Left lung (tissue), 10 donors: ENCODE results near the gene SOSTDC1. TPM values are rescaled to one million over a fixed set of nuclear protein-coding genes. Genes with fewer than 3 reads are reported as not detected.

ENCODE experiments used
- ATAC-seq: fragments of 200-7000 bp; cut with Tn5 transposase; one replicate; pipeline ENCODE4 v1.9.1; 2020; ENCODE audit warnings: moderate library complexity
- DNase-seq, 4 donors: peaks; one replicate each; pipeline ENCODE4 v3.0.0-alpha.2; 2013 to 2020
- H3K27ac ChIP-seq, 2 donors: fragments of 200-600 bp; sonication (generic) in 1 of 2; one replicate each; pipeline versions ENCODE4 v1.5.0 to v1.8.0; 2020 to 2021
- H3K27me3 ChIP-seq, 2 donors: fragments of 200-600 bp; sonication (generic) in 1 of 2; one replicate each; pipeline versions ENCODE4 v1.5.0 to v1.8.0; 2020 to 2021
- H3K36me3 ChIP-seq, 2 donors: fragments of 200-600 bp; sonication (generic) in 1 of 2; one replicate each; pipeline versions ENCODE4 v1.5.0 to v1.8.0; 2020 to 2021
- H3K4me1 ChIP-seq, 2 donors: fragments of 200-600 bp; one replicate each; pipeline ENCODE4 v1.8.0; 2021
- H3K4me3 ChIP-seq, 2 donors: fragments of 200-600 bp; sonication (generic) in 1 of 2; one replicate each; pipeline versions ENCODE4 v1.5.0 to v1.8.0; 2020 to 2021; ENCODE audit warnings: mild to moderate bottlenecking in 1 of 2
- H3K9me3 ChIP-seq, 2 donors: fragments of 200-600 bp; sonication (generic) in 1 of 2; one replicate each; pipeline versions ENCODE4 v1.5.0 to v1.8.0; 2020 to 2021
- intact Hi-C, 2 donors: fragments of 100-400 bp; cut with DNase I; formaldehyde crosslinking; loops; one replicate each; pipeline versions ENCODE4 v1.11.2 to v1.14.2; 2022
- polyA plus RNA-seq, 6 donors: library from polyadenylated mRNA; unstranded; fragments of 120-200 nt; gene quantifications; one replicate each; pipeline ENCODE4 v1.2.1, GENCODE V29; 2013; ENCODE audit not compliant: insufficient read length in 6 of 6
- total RNA-seq, 2 donors: library from RNA; stranded (reverse); fragmentation: NEBNext Ultra II Directional; extraction: Animal tissue kit (Norgen Biotek cat#: 25700); gene quantifications; one replicate each; pipeline ENCODE4 v1.2.1, GENCODE V29; 2021
- TF ChIP-seq, protein P1 (sequence below), 2 donors: fragments of 200-600 bp; sonication (generic) in 1 of 2; IDR thresholded peaks; one replicate each; pipeline versions ENCODE4 v1.5.0 to v1.8.0; 2021; ENCODE audit warnings: antibody characterized with exemption in 2 of 2
- donor health status: DM: no; HTN: yes; CAD: no.
- donor health status: DM: no; HTN: no; CAD: no.

The SOSTDC1 gene
- total and polyA plus RNA-seq, 8 donors, result 8.8 to 33.0 (median 25.9) TPM

DNA sequence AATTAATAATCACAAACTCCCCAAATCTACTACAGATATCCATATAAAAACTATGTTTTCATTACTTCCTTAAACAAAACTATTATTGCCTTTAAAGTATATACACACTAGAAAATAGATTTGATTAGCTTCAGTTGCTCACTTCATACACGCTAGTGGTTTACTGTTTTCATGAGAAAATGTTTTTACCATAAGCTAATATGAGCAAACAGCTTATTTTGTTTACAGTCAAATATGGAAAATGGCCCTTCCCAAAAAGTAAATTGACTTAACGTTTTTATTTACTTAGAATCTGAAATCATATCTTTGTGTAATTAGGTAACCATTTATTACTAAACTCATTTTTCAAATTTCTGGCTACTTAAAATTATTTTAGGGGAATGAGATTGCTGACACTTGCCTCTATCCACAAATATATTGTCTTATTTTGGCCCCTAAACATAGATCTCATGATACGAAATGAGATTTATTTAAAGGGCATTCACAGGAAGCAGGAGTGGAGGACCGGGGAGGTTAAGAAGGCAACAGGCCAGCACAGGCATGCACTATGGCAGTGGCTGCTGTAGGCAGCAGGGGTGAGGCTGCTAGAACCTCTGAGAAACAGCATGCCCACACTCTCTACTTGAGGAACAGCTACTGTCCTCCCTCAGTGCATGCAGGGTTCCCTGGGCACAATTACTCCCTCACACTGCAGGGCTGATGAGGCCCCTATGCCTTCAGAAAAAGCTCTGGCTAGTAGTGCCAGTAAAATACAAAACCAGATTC lies 29.6 kb upstream of the SOSTDC1 start:
- Histone ChIP-seq H3K36me3 (no peaks in the 10 kb centered on the region), H3K27me3 (no peaks in the 10 kb centered on the region), H3K4me3 (no peak overlapping the region), H3K9me3 (no peaks in the 10 kb centered on the region), H3K27ac (no peak overlapping the region), H3K4me1 (no peaks in the 10 kb centered on the region)
- intact Hi-C loops, result no loop called here
- no peak for ATAC-seq
- TF ChIP-seq, protein P1, sequence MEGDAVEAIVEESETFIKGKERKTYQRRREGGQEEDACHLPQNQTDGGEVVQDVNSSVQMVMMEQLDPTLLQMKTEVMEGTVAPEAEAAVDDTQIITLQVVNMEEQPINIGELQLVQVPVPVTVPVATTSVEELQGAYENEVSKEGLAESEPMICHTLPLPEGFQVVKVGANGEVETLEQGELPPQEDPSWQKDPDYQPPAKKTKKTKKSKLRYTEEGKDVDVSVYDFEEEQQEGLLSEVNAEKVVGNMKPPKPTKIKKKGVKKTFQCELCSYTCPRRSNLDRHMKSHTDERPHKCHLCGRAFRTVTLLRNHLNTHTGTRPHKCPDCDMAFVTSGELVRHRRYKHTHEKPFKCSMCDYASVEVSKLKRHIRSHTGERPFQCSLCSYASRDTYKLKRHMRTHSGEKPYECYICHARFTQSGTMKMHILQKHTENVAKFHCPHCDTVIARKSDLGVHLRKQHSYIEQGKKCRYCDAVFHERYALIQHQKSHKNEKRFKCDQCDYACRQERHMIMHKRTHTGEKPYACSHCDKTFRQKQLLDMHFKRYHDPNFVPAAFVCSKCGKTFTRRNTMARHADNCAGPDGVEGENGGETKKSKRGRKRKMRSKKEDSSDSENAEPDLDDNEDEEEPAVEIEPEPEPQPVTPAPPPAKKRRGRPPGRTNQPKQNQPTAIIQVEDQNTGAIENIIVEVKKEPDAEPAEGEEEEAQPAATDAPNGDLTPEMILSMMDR (IDR thresholded peaks at IDR 0.05), result no peak
- DNase-seq, result no peak

DNA sequence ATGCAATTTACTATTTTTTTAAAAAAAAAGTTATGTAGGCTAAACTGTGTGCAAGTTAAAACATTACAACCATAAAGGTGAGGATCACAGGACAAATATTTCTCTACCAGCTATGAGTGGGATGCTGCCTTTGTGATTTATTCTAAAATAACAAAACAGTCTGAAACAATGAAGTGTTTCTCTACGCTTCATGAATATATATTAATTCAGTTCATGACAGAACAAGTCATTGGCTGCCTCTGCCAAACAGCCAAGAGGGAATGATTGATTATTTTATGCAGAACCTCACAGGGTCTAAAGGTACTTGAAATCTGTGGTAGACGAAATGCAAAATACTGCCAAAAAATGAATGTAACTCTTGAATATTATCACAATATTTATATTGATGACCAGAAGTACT lies 29.0 kb upstream of the SOSTDC1 start:
- intact Hi-C loops, result no loop called here
- no peaks in the 10 kb centered on the region for H3K9me3 ChIP-seq
- TF ChIP-seq, protein P1 (IDR thresholded peaks at IDR 0.05), result no peak
- H3K4me1 ChIP-seq, result no peaks in the 10 kb centered on the region
- H3K27me3 ChIP-seq, result no peaks in the 10 kb centered on the region
- no peak overlapping the region for H3K4me3 ChIP-seq
- DNase-seq (no peak), ATAC-seq (no peak)
- no peaks in the 10 kb centered on the region for H3K36me3 ChIP-seq
- no peak overlapping the region for H3K27ac ChIP-seq

DNA sequence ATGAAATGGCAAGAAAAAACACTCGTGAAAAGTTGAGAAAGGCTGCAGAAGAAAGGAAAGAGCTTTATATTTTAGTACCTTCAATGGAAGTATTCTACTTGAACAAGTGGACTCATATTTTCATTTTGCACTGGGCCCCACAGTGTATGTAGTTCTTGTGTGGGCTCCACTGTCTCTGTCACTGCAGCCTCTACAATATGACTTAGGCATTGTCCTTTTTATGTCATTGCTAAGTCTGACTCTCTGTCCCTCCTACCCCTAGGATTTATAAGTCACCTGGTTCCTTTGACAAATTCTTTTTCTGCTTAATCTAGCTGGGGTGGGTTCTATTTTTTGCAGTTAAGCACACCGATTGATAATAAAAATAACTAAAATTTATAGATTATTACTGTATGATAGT lies 27.7 kb upstream of the SOSTDC1 start:
- no peaks in the 10 kb centered on the region for H3K9me3 ChIP-seq
- DNase-seq (no peak), ATAC-seq (no peak)
- no peak overlapping the region for H3K4me3 ChIP-seq
- no peak overlapping the region for H3K27ac ChIP-seq
- TF ChIP-seq, protein P1 (IDR thresholded peaks at IDR 0.05), result no peak
- no peaks in the 10 kb centered on the region for H3K36me3 ChIP-seq
- no peaks in the 10 kb centered on the region for H3K4me1 ChIP-seq
- H3K27me3 ChIP-seq, result no peaks in the 10 kb centered on the region
- intact Hi-C loops, result no loop called here

DNA sequence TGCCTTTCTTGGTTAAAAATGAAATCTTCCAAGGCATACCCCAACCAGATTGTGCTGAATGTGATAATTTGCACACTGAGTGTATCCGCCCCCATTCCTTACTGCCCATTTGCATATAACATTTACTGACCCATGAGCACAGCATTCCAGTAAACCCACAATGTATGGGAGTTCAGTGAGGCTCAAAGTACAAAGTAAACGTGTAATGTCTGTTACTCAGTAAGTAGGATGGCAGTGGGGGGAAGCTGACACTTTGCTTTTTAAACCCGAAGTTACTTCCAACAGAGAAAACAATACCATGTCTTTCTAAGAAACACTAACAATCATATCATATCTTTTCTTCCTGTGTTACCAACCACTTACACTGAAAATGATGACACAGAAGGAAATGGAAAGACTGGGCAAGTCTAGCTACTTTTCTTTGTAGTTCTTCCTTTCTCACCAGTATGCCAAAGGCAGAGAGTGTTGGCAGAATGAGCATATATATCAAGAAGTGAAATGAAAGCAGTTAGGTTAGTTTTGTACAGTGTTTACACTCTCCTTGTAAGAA lies 27.1 kb upstream of the SOSTDC1 start:
- Histone ChIP-seq H3K4me1 (no peaks in the 10 kb centered on the region), H3K36me3 (no peaks in the 10 kb centered on the region), H3K27ac (no peak overlapping the region), H3K9me3 (no peaks in the 10 kb centered on the region), H3K4me3 (no peak overlapping the region), H3K27me3 (no peaks in the 10 kb centered on the region)
- TF ChIP-seq, protein P1 (IDR thresholded peaks at IDR 0.05), result no peak
- DNase-seq (no peak), ATAC-seq (no peak)
- intact Hi-C loops, result no loop called here

DNA sequence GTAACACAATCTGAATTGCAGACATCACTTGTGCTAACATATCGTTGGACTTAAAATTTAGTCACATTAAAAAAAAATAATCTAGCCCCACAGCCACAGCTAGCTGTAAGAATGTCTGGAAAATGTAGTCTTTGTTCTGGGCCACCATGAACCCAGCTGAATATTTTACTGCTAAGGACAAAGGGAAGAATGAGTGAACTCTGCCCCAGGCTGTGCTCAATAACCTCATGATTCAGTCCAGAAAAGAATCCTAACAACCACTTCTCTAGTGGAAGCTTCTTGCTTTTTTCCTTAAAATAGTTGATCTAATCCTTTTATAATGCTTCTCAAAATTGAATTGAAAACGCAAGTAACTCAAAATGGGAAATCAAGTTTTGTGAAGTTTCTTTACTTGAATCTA lies 25.6 kb upstream of the SOSTDC1 start:
- TF ChIP-seq, protein P1 (IDR thresholded peaks at IDR 0.05), result no peak
- no peaks in the 10 kb centered on the region for H3K36me3 ChIP-seq
- DNase-seq (no peak), ATAC-seq (no peak)
- no peak overlapping the region for H3K27ac ChIP-seq
- no peaks in the 10 kb centered on the region for H3K9me3 ChIP-seq
- intact Hi-C loops, result no loop called here
- H3K4me3 ChIP-seq, result no peak overlapping the region
- H3K4me1 ChIP-seq, result no peaks in the 10 kb centered on the region
- H3K27me3 ChIP-seq, result no peaks in the 10 kb centered on the region
